ENCODE data around the gene SLC19A1. TPM values are rescaled to one million over a fixed set of nuclear protein-coding genes. Genes with fewer than 3 reads are reported as not detected.

SLC19A1 gene
- total RNA-seq, 2 donors from 2014 or later = 12.2 to 15.5 TPM

DNA sequence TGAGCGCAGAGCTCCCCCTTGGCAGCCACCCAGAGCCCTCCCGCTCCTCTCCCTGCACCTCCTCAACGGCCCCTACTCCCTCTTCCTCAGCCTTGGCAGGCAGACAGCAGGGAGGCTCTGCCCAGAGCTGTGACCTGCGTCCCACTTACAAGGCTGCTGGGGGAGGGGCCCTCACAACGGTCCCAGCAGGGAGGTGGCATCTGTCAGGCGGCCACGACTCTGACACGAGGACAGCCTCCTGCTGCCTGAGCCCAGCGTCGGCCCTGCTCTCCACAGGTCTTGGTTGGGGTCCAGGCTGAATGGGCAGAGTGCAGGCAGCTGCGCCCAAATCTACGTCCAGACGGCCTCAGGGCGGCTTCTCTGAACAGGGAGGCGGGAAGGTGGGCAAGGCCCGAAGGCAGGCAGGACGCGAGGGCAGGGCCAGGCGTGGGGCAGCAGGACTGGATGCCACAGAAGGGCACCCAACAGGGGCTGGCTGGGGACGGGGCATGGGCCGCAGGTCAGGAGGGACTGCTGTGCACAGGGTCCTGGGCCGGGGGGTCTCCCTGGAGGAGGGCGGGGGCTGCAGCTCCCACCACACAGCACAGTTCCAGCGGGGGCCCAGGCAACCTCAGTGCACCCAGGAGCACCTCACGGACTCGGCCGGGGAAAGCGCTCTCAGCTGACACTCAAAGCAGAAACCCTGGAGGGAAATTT lies 7.5 kb downstream of the SLC19A1 start:
- Histone ChIP-seq H3K4me1 (replicated peaks) (no peaks in the 10 kb centered on the region), H3K4me3 (no peak overlapping the region), H3K36me3 (no peaks in the 10 kb centered on the region), H3K27ac (no peak overlapping the region), H3K9me3 (no peaks in the 10 kb centered on the region), H3K27me3 (replicated peaks; ENCODE audit: insufficient read depth) (no peaks in the 10 kb centered on the region)
- intact Hi-C loops (cut with DNase I) = no loop called here
- 78% methylated on average over 28 of the region's 28 CpGs for WGBS
- no peak for DNase-seq (ENCODE audit: low spot score)
- TF ChIP-seq POLR2AphosphoS5 (IDR thresholded peaks at IDR 0.05) = no peak
- TF ChIP-seq POLR2A (IDR thresholded peaks at IDR 0.05) = no peak
- TF ChIP-seq, protein P1, sequence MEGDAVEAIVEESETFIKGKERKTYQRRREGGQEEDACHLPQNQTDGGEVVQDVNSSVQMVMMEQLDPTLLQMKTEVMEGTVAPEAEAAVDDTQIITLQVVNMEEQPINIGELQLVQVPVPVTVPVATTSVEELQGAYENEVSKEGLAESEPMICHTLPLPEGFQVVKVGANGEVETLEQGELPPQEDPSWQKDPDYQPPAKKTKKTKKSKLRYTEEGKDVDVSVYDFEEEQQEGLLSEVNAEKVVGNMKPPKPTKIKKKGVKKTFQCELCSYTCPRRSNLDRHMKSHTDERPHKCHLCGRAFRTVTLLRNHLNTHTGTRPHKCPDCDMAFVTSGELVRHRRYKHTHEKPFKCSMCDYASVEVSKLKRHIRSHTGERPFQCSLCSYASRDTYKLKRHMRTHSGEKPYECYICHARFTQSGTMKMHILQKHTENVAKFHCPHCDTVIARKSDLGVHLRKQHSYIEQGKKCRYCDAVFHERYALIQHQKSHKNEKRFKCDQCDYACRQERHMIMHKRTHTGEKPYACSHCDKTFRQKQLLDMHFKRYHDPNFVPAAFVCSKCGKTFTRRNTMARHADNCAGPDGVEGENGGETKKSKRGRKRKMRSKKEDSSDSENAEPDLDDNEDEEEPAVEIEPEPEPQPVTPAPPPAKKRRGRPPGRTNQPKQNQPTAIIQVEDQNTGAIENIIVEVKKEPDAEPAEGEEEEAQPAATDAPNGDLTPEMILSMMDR (IDR thresholded peaks at IDR 0.05) = no peak

DNA sequence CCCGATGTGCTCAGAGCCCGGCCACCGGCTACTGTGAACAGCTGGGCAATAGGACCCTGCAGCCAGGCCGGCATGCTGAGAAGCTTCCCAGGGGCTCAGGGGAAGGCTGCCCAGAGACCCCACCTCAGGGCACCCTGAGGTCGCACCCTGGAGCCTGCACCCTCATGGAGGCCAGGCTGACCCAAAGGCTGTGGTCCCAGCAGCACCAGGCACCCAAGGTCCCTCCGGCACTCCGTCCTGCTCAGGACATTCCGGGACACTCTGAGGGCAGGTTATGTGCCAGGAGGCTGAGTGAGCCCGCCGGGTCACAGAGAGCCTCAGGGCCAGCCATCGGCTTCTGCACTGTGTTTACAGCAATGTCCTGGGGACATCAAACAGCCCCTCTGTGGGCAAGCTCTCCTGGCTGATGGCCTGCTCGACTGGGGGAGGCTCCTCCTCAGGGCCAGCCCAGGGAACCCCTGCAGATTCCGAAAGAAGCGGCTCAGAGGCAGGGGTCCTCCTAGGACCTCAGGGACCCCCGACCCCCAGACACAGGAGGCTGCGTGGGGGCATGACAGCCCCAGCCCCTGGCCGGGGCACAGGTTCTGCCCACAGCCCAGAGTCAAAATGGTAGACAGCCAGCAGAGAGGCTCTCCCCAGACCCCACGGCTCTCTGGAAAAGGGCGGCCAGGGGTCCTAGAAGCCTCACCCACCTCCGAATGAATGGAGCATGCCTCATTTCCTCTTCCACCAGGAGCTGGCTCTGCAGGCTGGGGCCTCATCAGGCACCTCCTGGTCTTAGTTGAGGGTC lies 8.2 kb downstream of the SLC19A1 start:
- Histone ChIP-seq H3K9me3 (no peaks in the 10 kb centered on the region), H3K4me3 (no peak overlapping the region), H3K36me3 (no peaks in the 10 kb centered on the region), H3K4me1 (replicated peaks) (no peaks in the 10 kb centered on the region), H3K27me3 (replicated peaks; ENCODE audit: insufficient read depth) (no peaks in the 10 kb centered on the region), H3K27ac (no peak overlapping the region)
- intact Hi-C loops (cut with DNase I) = no loop called here
- DNase-seq (ENCODE audit: low spot score) = no peak
- no peak for TF ChIP-seq POLR2AphosphoS5 (IDR thresholded peaks at IDR 0.05)
- TF ChIP-seq, protein P1 (IDR thresholded peaks at IDR 0.05) = no peak
- TF ChIP-seq POLR2A (IDR thresholded peaks at IDR 0.05) = no peak
- 76% methylated on average over 20 of the region's 20 CpGs for WGBS

DNA sequence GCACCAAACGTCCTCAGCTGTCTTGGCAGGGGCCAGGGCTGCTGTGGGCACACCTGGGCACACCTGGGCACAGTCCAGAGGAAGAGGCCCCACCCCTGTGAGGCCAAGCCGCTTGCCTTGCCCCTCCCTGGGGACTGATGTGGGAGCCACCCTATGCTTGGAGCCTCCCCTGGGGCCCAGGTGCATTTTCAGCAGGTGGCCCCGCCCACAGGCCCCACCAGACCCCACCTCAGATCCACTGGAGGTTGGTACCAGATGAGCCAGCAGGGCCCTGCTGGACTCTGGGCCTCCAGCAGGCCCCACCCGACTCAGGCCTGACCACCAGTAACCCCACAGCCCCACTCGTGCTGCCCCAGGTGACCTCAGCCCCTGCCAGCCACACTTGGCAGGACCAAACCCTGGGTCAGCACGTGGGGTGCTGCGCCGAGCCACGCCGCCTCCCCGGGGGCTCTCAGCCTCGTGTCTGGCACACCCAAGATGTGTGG lies 8.8 kb downstream of the SLC19A1 start:
- WGBS = 78% methylated on average over 6 of the region's 12 CpGs
- H3K27me3 ChIP-seq (replicated peaks; ENCODE audit: insufficient read depth) = no peaks in the 10 kb centered on the region
- no peak for DNase-seq (ENCODE audit: low spot score)
- TF ChIP-seq POLR2AphosphoS5 (IDR thresholded peaks at IDR 0.05) = no peak
- TF ChIP-seq, protein P1 (IDR thresholded peaks at IDR 0.05) = no peak
- TF ChIP-seq POLR2A (IDR thresholded peaks at IDR 0.05) = no peak
- H3K9me3 ChIP-seq = no peaks in the 10 kb centered on the region
- H3K4me1 ChIP-seq (replicated peaks) = no peaks in the 10 kb centered on the region
- no peak overlapping the region for H3K27ac ChIP-seq
- H3K36me3 ChIP-seq = no peaks in the 10 kb centered on the region
- H3K4me3 ChIP-seq = no peak overlapping the region
- intact Hi-C loops (cut with DNase I) = no loop called here

DNA sequence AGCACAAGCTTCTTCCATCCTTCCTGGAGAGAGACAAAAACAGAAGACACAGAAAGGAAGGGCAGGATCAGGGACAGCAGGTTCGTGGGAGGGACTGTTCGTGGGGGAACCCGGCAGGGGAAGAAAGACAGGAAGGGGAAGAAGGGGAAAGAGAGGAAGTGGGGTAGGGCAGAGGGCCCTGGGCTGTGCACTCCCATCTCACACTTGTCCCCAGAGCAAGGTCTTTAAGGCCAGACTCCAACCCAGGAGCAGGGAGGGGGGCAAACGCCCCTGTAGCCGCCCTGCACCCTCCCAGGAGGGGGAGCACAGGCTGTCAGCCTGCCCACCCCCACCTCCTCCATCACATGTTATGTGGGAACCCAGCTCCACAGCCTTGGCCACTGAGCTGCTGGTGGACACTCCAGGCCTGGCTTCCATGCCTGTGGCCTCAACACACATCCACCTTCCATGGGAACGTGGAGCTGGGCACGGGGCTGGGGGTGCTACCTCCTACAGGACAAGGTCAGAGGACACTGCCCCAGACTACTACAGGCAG lies 9.3 kb downstream of the SLC19A1 start:
- no peak overlapping the region for H3K4me3 ChIP-seq
- no peaks in the 10 kb centered on the region for H3K9me3 ChIP-seq
- WGBS = 75% methylated on average over 5 of the region's 7 CpGs
- no peaks in the 10 kb centered on the region for H3K27me3 ChIP-seq (replicated peaks; ENCODE audit: insufficient read depth)
- intact Hi-C loops (cut with DNase I) = no loop called here
- TF ChIP-seq POLR2AphosphoS5 (IDR thresholded peaks at IDR 0.05) (no peak), POLR2A (IDR thresholded peaks at IDR 0.05) (no peak)
- TF ChIP-seq, protein P1 (IDR thresholded peaks at IDR 0.05) = no peak
- no peak for DNase-seq (ENCODE audit: low spot score)
- H3K36me3 ChIP-seq = no peaks in the 10 kb centered on the region
- H3K4me1 ChIP-seq (replicated peaks) = no peaks in the 10 kb centered on the region
- no peak overlapping the region for H3K27ac ChIP-seq

All from prostate gland (tissue), 2 donors.